ENCODE results near the gene YARS1.

YARS1 gene

DNA sequence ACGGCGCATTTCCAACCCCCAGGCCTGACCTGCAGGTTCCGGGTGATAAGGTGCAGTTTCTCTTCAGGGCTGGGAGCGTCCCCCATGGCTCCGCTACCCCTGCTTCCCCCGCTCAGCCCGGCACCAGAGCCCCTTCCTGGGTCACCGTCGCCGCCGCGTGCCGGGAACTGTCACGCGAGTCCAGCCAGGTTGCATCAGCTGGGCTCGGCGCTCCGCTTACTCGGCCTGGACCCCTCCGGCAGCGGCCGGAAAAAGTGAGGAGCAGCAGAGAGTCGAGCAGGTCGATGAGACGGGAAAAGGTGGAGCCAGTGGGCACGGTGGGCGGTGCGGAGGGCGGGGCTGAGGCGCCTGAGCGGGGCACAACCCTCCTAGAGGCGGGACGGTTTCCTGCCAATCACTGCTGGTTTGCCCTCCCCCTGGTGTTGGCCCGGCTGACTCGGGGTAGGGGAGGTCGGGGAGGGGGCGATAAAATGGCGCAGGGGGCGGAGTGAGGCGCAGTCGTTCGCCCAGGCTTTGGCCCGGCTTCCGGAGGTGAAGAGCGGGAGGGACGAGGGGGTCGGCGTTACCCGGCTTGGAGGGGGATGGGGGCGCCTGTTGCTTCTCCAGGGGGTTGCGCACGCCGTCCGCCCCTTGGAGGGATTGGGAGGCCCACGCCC is at the start of gene YARS1, which contains the start of gene S100PBP:
TSS of gene YARS1 (minus strand) at position 200 of the 656 bp plus-strand sequence. CDS start at position 86, 114 bp downstream.
TSS of gene S100PBP (plus strand) at position 495 of the 656 bp plus-strand sequence. CDS start 8,447 bp downstream, outside the sequence.
- peak; percentile 100 for DNase-seq

DNA sequence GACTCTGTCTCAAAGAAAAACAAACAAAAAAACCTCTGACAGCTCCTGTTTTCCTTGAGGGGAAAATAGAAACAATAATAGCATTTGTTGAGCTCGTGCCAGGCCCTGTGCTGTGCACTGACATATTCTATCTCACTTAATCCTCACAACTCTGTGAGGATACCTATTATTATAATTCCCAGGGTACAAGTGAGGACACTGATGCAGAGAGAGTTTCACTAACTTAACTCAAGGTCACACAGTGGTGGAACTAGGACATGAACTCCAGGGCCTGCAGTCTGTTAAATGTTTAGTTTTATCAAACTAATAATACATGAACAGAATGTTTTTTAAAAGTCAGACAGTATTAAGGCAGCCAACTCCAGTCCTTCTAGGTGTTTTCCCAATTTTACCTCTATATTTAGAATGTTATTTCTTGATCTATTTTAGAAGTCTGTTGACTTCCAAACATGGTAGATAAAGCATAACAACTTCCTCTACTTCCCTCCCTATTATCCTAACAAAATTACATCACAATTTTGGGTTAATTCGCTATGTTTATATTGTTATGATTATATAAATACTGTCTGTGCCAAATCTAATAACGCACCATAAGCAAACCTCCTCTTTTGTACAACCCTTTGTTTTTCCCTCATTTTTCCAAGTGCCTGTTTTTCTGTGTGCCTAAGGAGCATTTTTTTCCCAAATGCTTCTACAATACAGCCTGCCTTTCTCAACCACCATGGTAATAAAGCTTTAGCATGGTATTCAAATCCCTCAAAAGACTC is 48.7 kb upstream of the YARS1 start:
- no peak for DNase-seq

DNA sequence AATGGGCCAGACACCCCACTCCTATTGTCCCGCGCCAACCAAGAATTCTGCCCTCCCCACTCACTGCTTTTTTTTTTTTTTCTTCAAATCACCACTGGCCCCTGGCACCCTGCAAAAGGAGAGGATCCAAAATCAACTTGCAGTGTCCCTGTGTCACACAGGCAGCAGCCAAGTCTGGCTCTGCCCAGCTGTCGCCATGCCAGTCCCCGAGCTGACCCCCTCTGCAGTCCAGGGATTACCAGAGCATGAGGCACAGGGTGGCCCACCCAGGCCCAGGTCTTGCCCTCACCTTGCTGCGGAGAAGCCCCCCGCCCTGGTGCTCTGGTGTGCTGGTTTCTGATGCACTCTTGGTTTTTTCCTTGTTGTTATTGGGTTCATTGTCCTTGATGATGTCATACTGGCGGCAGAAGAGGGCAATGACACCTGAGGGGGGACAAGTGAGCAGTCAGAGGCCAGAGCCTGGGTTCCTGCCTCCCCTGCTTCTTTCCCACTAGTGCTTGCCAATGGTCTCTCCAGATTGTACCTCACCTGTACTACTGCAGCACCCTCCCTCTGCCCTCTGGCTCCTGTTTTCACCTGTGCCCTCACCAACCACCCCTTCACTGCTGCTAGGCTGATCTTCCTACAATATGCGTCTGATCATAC is 47.3 kb upstream of the YARS1 start:
- DNase-seq, result no peak

DNA sequence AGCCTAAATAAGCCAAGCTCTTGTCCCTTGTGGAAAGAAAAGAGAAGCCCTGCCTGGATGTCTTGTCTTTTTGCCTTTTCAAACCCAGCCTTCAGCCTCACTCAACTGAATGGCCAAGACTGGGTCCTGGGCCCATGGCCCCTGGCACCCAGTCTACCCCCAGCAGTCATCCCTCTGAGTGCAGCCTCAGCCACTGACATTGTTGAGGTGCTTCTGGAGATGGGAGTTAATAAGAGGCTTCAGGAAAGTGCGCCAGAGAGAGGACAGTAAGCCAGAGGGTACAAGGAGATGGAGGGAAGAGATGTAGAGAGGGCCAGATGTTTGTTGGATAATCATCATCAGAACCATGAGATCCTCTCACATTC is 46.7 kb upstream of the YARS1 start:
- no peak for DNase-seq

GRCh38 chr1:32863218-32863880 is 46.2 kb upstream of the YARS1 start:
- no peak for DNase-seq

DNA sequence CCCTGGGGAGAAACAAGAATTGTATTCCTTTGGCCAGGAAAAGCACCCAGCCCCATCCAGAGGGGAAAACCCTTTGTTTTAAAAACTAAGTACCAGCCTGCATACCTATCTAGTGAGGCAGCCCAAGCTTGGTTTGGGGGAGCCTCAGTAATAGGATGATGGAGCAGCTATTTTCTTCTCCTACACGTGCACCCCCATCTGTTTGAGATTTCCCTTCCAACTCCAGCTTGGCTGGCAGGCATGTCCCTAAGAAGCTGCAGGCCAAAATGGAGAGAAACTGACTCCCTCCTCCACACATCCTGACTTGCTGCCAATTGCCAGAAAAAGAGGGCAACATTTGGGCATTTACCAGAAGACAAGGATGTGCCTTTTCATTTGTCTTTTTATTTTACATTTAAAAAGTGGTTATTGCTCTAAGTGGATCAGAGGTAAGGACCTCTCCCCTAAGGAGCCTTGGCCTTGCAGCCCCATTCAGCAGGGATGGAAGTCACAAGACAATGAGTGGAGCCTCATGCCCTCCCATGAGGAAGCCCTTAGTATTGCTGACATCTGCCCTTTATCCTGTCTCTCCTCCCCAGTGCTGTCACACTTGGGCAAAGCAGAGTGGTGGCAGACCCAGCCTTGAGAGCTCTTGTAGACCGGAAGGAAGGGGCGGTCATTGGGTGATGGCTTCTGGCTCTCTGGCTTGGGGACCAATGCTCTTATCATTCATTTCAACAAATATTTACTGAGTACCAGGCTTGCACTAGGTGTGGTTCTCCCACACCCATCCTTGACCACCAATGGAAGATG is 44.9 kb upstream of the YARS1 start:
- no peak for DNase-seq

GRCh38 chr1:32860566-32860965 is 43.4 kb upstream of the YARS1 start:
- DNase-seq, result no peak

DNA sequence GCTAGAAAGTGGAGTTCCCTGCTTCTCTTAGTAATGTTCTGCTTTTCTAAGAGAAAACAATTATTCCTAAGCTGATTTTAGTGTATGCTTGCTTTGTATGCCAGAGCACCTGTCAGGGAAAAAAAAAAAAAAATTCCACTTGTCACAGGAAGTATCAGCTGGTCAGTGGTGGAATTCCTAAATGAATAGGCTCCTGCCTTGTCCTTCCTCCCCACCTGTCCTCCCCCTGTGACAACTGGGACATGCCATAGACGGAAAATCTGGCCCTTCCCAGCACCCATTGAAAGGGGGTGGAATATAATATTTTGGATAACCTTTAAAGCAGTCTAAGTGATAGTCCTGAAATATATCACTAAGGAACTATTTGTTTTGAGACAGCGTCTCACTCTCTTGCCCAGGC is 42.8 kb upstream of the YARS1 start:
- no peak for DNase-seq

- DNase-seq, result no peak
Measured at GRCh38 chr1:32858791-32859190, 41.6 kb upstream of the YARS1 start.

DNA sequence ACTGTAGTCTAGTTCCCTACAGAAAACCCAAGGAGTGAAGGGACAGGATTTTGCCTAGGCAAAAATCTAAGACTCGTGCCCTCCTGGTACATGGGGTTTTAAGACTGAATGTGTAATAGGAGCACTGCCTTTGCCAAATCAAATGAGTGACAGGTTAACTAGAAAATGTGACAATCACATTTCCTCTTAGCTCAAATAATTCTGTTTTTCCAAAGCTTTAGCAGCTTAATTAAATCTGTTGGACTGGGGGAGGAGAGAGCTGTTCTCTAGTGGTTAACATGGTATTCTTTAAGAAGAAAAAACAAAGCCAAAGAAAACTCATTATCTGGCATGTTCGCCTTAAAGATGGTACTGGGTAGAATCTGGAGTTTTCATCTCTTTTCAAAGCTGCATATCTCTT is 41.0 kb upstream of the YARS1 start:
- no peak for DNase-seq

- no peak for DNase-seq
Measured at GRCh38 chr1:32855861-32856617, 38.9 kb upstream of the YARS1 start.

- no peak for DNase-seq
Measured at GRCh38 chr1:32848354-32849063, 31.4 kb upstream of the YARS1 start.

DNA sequence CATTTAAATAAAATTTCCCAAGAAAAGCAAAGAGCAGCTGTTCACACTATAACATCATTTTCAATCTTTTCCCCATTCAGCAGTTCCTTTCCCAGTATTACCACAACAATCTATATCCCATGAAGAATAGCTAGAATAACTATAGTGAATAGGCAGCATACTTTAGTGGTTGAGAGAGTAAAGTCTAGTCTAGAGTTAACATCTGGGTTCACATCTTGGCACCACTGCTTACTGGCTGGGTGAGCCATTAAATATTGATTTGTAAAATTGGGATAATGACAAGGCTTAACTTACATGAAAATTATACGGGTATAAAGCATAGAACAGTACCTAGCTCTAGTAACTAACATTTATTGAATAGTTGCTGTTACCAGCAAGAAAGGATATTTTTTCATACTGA is 14.7 kb upstream of the YARS1 start:
- DNase-seq, result no peak

DNA sequence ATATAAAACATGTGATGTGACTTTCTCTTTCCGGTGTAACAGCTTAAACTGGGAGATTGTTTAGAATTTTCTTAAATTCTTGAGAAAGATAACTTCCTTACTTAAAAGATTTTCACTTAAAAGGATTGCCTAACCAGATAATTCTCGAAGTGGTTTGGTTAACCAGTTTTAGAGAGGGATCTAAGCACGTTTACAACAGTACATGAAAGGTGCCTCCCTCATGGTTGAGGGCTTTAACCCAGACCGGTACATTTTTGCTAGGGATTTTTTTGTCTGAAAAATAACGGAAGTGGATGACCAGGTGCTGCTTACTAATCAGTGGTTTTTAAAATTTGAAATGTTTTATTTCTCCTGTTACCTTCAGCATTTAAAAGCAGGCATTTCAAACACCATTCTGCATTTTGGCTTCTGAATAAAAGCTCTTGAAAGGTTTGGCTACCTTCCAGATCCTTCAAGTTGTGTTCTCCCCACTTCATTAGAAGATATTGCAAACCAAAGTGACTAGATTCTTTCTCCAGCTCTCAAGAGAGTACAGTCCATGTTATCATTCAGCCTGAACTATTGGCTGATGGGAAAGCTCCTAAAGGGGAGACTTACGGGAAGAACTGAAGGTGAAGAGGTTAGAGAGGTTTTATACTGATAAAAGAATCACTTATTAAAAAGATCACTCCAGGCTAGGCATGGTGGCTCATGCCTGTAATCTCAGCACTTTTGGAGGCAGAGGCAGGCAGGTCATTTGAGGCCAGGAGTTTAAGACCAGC is 13.1 kb upstream of the YARS1 start:
- DNase-seq, result no peak

GRCh38 chr1:32828341-32828740 is 11.2 kb upstream of the YARS1 start:
- no peak for DNase-seq

GRCh38 chr1:32825181-32825580 is 8.0 kb upstream of the YARS1 start:
- DNase-seq, result no peak

- DNase-seq, result peak; percentile 47
Measured at GRCh38 chr1:32818804-32819541, 1.8 kb upstream of the YARS1 start.

DNA sequence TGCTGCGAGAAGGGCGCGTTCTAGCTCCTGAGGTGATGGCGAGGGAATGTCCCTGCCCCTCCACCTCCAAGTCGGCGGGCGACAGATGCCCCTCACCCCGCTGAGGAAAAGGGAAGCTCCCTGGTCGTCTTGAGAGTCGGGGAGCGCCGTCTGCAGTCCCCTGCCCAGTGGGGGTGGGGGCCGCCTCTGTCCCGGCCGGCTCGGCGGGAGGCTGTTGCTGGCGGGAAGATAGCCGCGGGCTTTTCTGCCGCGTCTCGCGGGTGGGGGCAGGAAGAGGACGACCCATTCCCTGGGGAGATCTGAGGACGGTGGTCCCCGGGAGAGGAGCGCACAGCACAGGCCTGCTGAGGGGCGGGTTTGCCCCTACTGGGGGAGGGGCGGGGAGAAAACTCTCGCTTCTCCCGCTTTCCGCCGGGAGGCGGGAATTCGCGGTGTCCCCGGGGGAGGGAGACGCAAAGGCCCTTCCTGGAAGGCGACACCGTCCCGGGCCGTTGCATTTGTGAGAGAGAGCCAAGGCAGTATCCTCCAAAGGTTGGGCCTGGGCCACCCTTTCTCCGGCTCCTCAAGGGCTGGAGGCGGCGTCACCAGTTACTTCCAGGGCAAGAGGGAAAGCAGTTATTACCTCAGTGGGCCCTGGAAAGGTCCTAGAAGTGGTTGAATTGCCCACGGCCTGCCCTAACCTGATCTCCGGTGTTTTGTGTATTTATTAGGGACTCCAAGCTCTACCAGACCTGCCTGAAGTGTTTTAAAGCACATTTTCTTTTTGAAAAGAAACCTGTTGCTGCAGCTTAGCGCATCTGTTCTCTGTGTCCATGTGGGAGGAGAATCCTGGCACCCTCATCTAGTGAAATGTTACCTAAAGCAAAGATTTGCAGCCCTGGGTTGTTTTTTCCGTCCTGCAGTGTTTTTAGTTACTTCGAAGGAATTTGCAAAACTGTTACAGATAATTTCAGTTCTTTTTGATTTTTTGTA is 943 bp upstream of the YARS1 start:
- peak; percentile 27 for DNase-seq

All from CD4-positive, alpha-beta T cell treated with Interleukin-10 for 1 hour (primary cell).